SJSA1 (cell line): Measurements from ENCODE around the gene OTUD4. TPM values are rescaled to one million over a fixed set of nuclear protein-coding genes. Genes with fewer than 3 reads are reported as not detected.
A peak's percentile ranks its signal among the peaks of the same experiment; 100 is the strongest.
"Not testable (repeated sequence)": the region's sequence is repeated elsewhere in the genome, so short reads cannot be mapped to it uniquely, and the experiment has no call there.

Experiments
- DNase-seq, 2 experiments: peaks; one replicate each; pipeline ENCODE4 v3.0.0-alpha.2; 2015 to 2020; ENCODE audit warnings: low spot score in 2 of 2, low read depth in 1 of 2
- H3K27ac ChIP-seq: fragments of 250-450 bp; sonication (Bioruptor Pico); 2 replicates; pipeline ENCODE4 v1.5.1; 2020; ENCODE audit warnings: mild to moderate bottlenecking, moderate library complexity
- H3K27me3 ChIP-seq: fragments of 250-450 bp; sonication (Bioruptor Pico); replicated peaks from 2 replicates; pipeline ENCODE4 v1.5.1; 2020; ENCODE audit warnings: mild to moderate bottlenecking, moderate library complexity
- H3K36me3 ChIP-seq: fragments of 250-450 bp; sonication (Bioruptor Pico); 2 replicates; pipeline ENCODE4 v1.5.1; 2020; ENCODE audit warnings: mild to moderate bottlenecking
- H3K4me1 ChIP-seq: fragments of 250-450 bp; sonication (Bioruptor Pico); replicated peaks from 2 replicates; pipeline ENCODE4 v1.6.1; 2021; ENCODE audit warnings: mild to moderate bottlenecking
- H3K4me3 ChIP-seq: fragments of 250-450 bp; sonication (Bioruptor Pico); 2 replicates; pipeline ENCODE4 v1.5.1; 2020; ENCODE audit warnings: mild to moderate bottlenecking
- H3K9me3 ChIP-seq: fragments of 250-450 bp; sonication (Bioruptor Pico); replicated peaks from 2 replicates; pipeline ENCODE4 v1.5.1; 2020; ENCODE audit warnings: mild to moderate bottlenecking
- total RNA-seq: library from RNA; depleted of rRNA; stranded (reverse); fragments of >200 nt; shearing (Covaris generic); gene quantifications from 2 replicates; pipeline ENCODE4 v1.2.3, GENCODE V29; 2014

The OTUD4 gene
- total RNA-seq, 1 experiment from 2014 or later = 9.0 TPM

- Histone ChIP-seq H3K9me3 (no peaks in the 10 kb centered on the region), H3K4me1 (no peaks in the 10 kb centered on the region), H3K27ac (no peak overlapping the region), H3K36me3 (peaks cover 38% of the 10 kb centered on the region), H3K27me3 (no peaks in the 10 kb centered on the region), H3K4me3 (no peak overlapping the region)
- no peak for DNase-seq
Measured at GRCh38 chr4:145171911-145172310, 8.5 kb downstream of the OTUD4 start.

- Histone ChIP-seq H3K27ac (no peak overlapping the region), H3K9me3 (no peaks in the 10 kb centered on the region), H3K36me3 (peaks cover 48% of the 10 kb centered on the region), H3K27me3 (no peaks in the 10 kb centered on the region), H3K4me3 (no peak overlapping the region), H3K4me1 (no peaks in the 10 kb centered on the region)
- DNase-seq = no peak
Measured at GRCh38 chr4:145170223-145170622, 10.2 kb downstream of the OTUD4 start.

GRCh38 chr4:145168581-145169187, 11.7 kb downstream of the OTUD4 start:
- Histone ChIP-seq H3K9me3 (no peaks in the 10 kb centered on the region), H3K27ac (no peak overlapping the region), H3K27me3 (no peaks in the 10 kb centered on the region), H3K36me3 (peaks cover 44% of the 10 kb centered on the region), H3K4me3 (no peak overlapping the region), H3K4me1 (no peaks in the 10 kb centered on the region)
- DNase-seq = no peak

GRCh38 chr4:145167887-145168286, 12.5 kb downstream of the OTUD4 start:
- Histone ChIP-seq H3K9me3 (no peaks in the 10 kb centered on the region), H3K4me3 (no peak overlapping the region), H3K36me3 (peaks cover 46% of the 10 kb centered on the region), H3K27ac (no peak overlapping the region), H3K27me3 (no peaks in the 10 kb centered on the region), H3K4me1 (no peaks in the 10 kb centered on the region)
- DNase-seq = no peak

- H3K4me1 ChIP-seq = no peaks in the 10 kb centered on the region
- no peak overlapping the region for H3K27ac ChIP-seq
- H3K36me3 ChIP-seq = peaks cover 48% of the 10 kb centered on the region
- no peak overlapping the region for H3K4me3 ChIP-seq
- no peak for DNase-seq
- H3K9me3 ChIP-seq = no peaks in the 10 kb centered on the region
- H3K27me3 ChIP-seq = no peaks in the 10 kb centered on the region
Measured at GRCh38 chr4:145161549-145161948, 18.8 kb downstream of the OTUD4 start.

GRCh38 chr4:145156986-145157385, 23.4 kb downstream of the OTUD4 start:
- Histone ChIP-seq H3K4me3 (no peak overlapping the region), H3K36me3 (peaks cover 59% of the 10 kb centered on the region), H3K27ac (no peak overlapping the region), H3K9me3 (no peaks in the 10 kb centered on the region), H3K4me1 (no peaks in the 10 kb centered on the region), H3K27me3 (no peaks in the 10 kb centered on the region)
- no peak for DNase-seq

- Histone ChIP-seq H3K4me3 (no peak overlapping the region), H3K27ac (no peak overlapping the region), H3K4me1 (no peaks in the 10 kb centered on the region), H3K27me3 (no peaks in the 10 kb centered on the region), H3K9me3 (no peaks in the 10 kb centered on the region), H3K36me3 (peaks cover 55% of the 10 kb centered on the region)
- DNase-seq = no peak
Measured at GRCh38 chr4:145155268-145155870, 25.0 kb downstream of the OTUD4 start.

- Histone ChIP-seq H3K36me3 (peaks cover 62% of the 10 kb centered on the region), H3K27ac (no peak overlapping the region), H3K9me3 (no peaks in the 10 kb centered on the region), H3K4me1 (no peaks in the 10 kb centered on the region), H3K4me3 (no peak overlapping the region), H3K27me3 (no peaks in the 10 kb centered on the region)
- DNase-seq = peak in 1 of 2 experiments; percentile 5
Measured at GRCh38 chr4:145154573-145154972, 25.8 kb downstream of the OTUD4 start.

- no peaks in the 10 kb centered on the region for H3K27me3 ChIP-seq
- no peak overlapping the region for H3K27ac ChIP-seq
- H3K36me3 ChIP-seq = peaks cover 68% of the 10 kb centered on the region
- H3K4me3 ChIP-seq = no peak overlapping the region
- DNase-seq = no peak
- no peaks in the 10 kb centered on the region for H3K9me3 ChIP-seq
- H3K4me1 ChIP-seq = no peaks in the 10 kb centered on the region
Measured at GRCh38 chr4:145153904-145154298, 26.5 kb downstream of the OTUD4 start.

- Histone ChIP-seq H3K27me3 (no peaks in the 10 kb centered on the region), H3K27ac (no peak overlapping the region), H3K4me3 (no peak overlapping the region), H3K9me3 (no peaks in the 10 kb centered on the region), H3K4me1 (no peaks in the 10 kb centered on the region), H3K36me3 (peaks cover 67% of the 10 kb centered on the region)
- DNase-seq = no peak
Measured at GRCh38 chr4:145153181-145153903, 27.0 kb downstream of the OTUD4 start.

- Histone ChIP-seq H3K9me3 (no peaks in the 10 kb centered on the region), H3K4me1 (no peaks in the 10 kb centered on the region), H3K27ac (no peak overlapping the region), H3K4me3 (no peak overlapping the region), H3K36me3 (peaks cover 81% of the 10 kb centered on the region), H3K27me3 (no peaks in the 10 kb centered on the region)
- no peak for DNase-seq
Measured at GRCh38 chr4:145148980-145149379, 31.4 kb downstream of the OTUD4 start.

- H3K9me3 ChIP-seq, H3K4me1 ChIP-seq, H3K27ac ChIP-seq, H3K4me3 ChIP-seq, DNase-seq, H3K27me3 ChIP-seq: not testable (repeated sequence)
- H3K36me3 ChIP-seq = peaks cover 46% of the 10 kb centered on the region
Measured at GRCh38 chr4:145136219-145136618, 44.2 kb downstream of the OTUD4 start.

GRCh38 chr4:145132511-145133098, 47.8 kb downstream of the OTUD4 start:
- Histone ChIP-seq H3K9me3 (no peaks in the 10 kb centered on the region), H3K27ac (no peak overlapping the region), H3K27me3 (no peaks in the 10 kb centered on the region), H3K36me3 (peaks cover 38% of the 10 kb centered on the region), H3K4me1 (no peaks in the 10 kb centered on the region; the same call in 1 of the 2 replicates), H3K4me3 (no peak overlapping the region)
- DNase-seq = peak in 1 of 2 experiments; percentile 3

- no peak for DNase-seq
- Histone ChIP-seq H3K9me3 (no peaks in the 10 kb centered on the region), H3K27ac (no peak overlapping the region), H3K4me1 (no peaks in the 10 kb centered on the region; the same call in 1 of the 2 replicates), H3K27me3 (no peaks in the 10 kb centered on the region), H3K4me3 (no peak overlapping the region), H3K36me3 (peaks cover 42% of the 10 kb centered on the region)
Measured at GRCh38 chr4:145131848-145132247, 48.5 kb downstream of the OTUD4 start.
